Mammary epithelial cell (primary cell): Measurements from ENCODE around the gene SPEG.

Experiments used
- CTCF ChIP-seq, 2 donors: IDR thresholded peaks in 1 of 2; conservative IDR thresholded peaks in 1 of 2; 2 replicates each; pipeline ENCODE4 v1.5.1; 2011 to 2012; ENCODE audit warnings: inconsistent platforms in 2 of 2, low read length in 2 of 2, mild to moderate bottlenecking in 2 of 2, control low read depth in 1 of 2, low read depth in 1 of 2; ENCODE audit not compliant: insufficient read depth in 1 of 2; ENCODE audit errors: extremely low read depth in 1 of 2
- EZH2 ChIP-seq: IDR thresholded peaks from 2 replicates; pipeline ENCODE4 v1.6.1; 2012; ENCODE audit warnings: low read length, inconsistent platforms, borderline replicate concordance

- no peak for TF ChIP-seq CTCF (conservative IDR thresholded peaks at IDR 0.05 in 1 of 2, IDR thresholded peaks at IDR 0.05 in 1 of 2; ENCODE audit: extremely low read depth in 1 of 2, insufficient read depth in 1 of 2, low read depth in 1 of 2, low read length in 2 of 2)
- no peak for TF ChIP-seq EZH2
These were observed 17.7 kb upstream of the SPEG start for GRCh38 chr2:219416938-219417337.
